Peyer's patch (tissue), 4 donors: ENCODE data around the gene CAMK2D. TPM values are rescaled to one million over a fixed set of nuclear protein-coding genes. Genes with fewer than 3 reads are reported as not detected.

ENCODE experiments used
- DNase-seq, 3 donors: peaks; one replicate each; pipeline ENCODE4 v3.0.0-alpha.2; 2017 to 2019
- H3K27ac ChIP-seq, 4 donors: fragments of 200-600 bp; sonication (generic); one replicate each; pipeline ENCODE4 v1.5.1; 2016 to 2019
- H3K27me3 ChIP-seq, 2 donors: fragments of 200-600 bp; sonication (generic); one replicate each; pipeline ENCODE4 v1.5.1; 2019
- H3K36me3 ChIP-seq, 3 donors: fragments of 200-600 bp; sonication (generic); one replicate each; pipeline ENCODE4 v1.5.1; 2016 to 2019
- H3K4me1 ChIP-seq, 4 donors: fragments of 200-600 bp; sonication (generic); one replicate each; pipeline ENCODE4 v1.5.1; 2016 to 2019
- H3K4me3 ChIP-seq, 4 donors: fragments of 200-600 bp; sonication (generic); 1 replicate in 3 of 4; 2 replicates in 1 of 4; pipeline ENCODE4 v1.5.1; 2016 to 2019; ENCODE audit warnings: mild to moderate bottlenecking in 1 of 4
- H3K9me3 ChIP-seq, 4 donors: fragments of 200-600 bp; sonication (generic); one replicate each; pipeline ENCODE4 v1.5.1; 2016 to 2019; ENCODE audit warnings: mild to moderate bottlenecking in 1 of 4
- POLR2A ChIP-seq, 2 donors: fragments of 450-650 bp; IDR thresholded peaks; one replicate each; pipeline ENCODE4 v1.5.1; 2017; ENCODE audit warnings: antibody characterized with exemption in 2 of 2, mild to moderate bottlenecking in 2 of 2, moderate library complexity in 2 of 2
- total RNA-seq, 4 donors: library from RNA; depleted of rRNA; stranded (reverse); fragments of >200 nt; gene quantifications; one replicate each; pipeline ENCODE4 v1.1.0, GENCODE V29; 2016
- TF ChIP-seq, protein P1 (sequence below), 6 experiments: fragments of 450-650 bp in 4 of 6; fragments of 200-600 bp in 2 of 6; sonication (generic) in 1 of 6; IDR thresholded peaks; one replicate each; pipeline ENCODE4 v1.5.1; 2017 to 2019; ENCODE audit warnings: antibody characterized with exemption in 6 of 6, mild to moderate bottlenecking in 3 of 6, moderate library complexity in 1 of 6

Gene CAMK2D
- total RNA-seq, 4 donors from 2014 or later, result 38.8 to 125 (median 63.5) TPM

DNA sequence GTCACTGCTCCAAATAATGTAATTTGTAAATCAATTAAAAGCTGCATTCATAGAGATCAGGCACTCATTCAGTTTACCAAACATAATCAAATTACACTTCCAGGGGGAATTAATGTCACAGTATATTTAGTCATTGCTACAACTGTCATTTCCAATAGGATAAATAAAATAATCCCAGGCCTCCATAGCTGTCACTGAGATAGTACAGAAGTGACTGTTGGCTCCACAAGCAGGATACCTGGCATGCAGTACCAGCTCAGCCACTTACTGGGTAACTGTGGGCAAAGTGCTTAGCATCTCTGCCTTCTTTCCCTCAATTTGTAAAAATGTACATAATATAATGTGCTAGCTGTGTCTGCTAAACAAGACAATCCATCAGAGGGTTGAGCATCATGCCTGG is 128.1 kb downstream of the CAMK2D start:
- TF ChIP-seq POLR2A (IDR thresholded peaks at IDR 0.05), result no peak
- H3K36me3 ChIP-seq, result no peaks in the 10 kb centered on the region
- H3K4me1 ChIP-seq, result peaks cover 0 to 16% (median 6%) of the 10 kb centered on the region in 4 donors
- no peak overlapping the region for H3K4me3 ChIP-seq
- H3K27me3 ChIP-seq, result no peaks in the 10 kb centered on the region
- no peak overlapping the region for H3K27ac ChIP-seq
- H3K9me3 ChIP-seq, result no peaks in the 10 kb centered on the region
- no peak for DNase-seq

DNA sequence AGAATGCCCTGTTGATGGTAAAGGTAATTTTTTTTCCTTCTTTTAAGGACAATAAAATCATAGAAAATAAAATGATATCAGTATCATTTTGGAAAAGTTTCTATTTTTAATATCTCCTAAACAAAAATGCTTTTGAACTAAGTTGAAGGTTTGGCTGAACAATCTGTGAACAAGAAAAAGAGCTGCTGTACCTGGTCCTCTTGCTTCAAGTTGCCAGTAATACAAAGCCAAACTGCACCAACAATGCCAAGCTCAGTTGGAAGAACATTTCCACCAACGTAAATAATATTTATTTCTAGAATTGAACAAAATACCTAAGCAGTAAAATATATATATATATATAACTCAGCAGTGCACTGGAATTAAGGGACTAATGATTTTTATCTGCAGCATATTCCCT is 132.8 kb downstream of the CAMK2D start:
- Histone ChIP-seq H3K36me3 (no peaks in the 10 kb centered on the region), H3K27me3 (no peaks in the 10 kb centered on the region), H3K27ac (no peak overlapping the region), H3K4me1 (no peaks in the 10 kb centered on the region), H3K4me3 (no peak overlapping the region), H3K9me3 (no peaks in the 10 kb centered on the region)
- TF ChIP-seq, protein P1, sequence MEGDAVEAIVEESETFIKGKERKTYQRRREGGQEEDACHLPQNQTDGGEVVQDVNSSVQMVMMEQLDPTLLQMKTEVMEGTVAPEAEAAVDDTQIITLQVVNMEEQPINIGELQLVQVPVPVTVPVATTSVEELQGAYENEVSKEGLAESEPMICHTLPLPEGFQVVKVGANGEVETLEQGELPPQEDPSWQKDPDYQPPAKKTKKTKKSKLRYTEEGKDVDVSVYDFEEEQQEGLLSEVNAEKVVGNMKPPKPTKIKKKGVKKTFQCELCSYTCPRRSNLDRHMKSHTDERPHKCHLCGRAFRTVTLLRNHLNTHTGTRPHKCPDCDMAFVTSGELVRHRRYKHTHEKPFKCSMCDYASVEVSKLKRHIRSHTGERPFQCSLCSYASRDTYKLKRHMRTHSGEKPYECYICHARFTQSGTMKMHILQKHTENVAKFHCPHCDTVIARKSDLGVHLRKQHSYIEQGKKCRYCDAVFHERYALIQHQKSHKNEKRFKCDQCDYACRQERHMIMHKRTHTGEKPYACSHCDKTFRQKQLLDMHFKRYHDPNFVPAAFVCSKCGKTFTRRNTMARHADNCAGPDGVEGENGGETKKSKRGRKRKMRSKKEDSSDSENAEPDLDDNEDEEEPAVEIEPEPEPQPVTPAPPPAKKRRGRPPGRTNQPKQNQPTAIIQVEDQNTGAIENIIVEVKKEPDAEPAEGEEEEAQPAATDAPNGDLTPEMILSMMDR (IDR thresholded peaks at IDR 0.05), result no peak
- no peak for TF ChIP-seq POLR2A (IDR thresholded peaks at IDR 0.05)
- no peak for DNase-seq

DNA sequence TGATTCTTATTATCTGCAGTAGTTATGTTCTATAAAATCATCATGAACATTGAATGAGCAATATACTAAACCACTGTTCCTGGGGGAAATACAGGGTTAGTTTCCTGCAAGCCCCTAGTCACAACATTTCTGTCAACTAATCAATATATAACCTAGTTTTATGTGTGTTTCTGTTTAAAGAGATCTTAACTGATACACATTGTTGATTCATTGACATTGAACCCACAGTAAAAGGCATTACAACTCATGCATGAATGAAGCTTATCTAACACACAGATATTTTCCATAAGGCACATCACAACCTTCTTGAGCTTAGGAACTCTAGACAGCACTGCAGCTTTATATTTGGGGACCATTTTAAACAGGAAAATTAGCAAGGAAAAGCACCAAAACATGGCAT is 134.2 kb downstream of the CAMK2D start:
- H3K9me3 ChIP-seq, result no peaks in the 10 kb centered on the region
- TF ChIP-seq POLR2A (IDR thresholded peaks at IDR 0.05), result no peak
- TF ChIP-seq, protein P1 (IDR thresholded peaks at IDR 0.05), result no peak
- no peaks in the 10 kb centered on the region for H3K36me3 ChIP-seq
- H3K4me1 ChIP-seq, result no peaks in the 10 kb centered on the region
- no peak overlapping the region for H3K4me3 ChIP-seq
- DNase-seq, result no peak
- H3K27me3 ChIP-seq, result no peaks in the 10 kb centered on the region
- H3K27ac ChIP-seq, result no peak overlapping the region

DNA sequence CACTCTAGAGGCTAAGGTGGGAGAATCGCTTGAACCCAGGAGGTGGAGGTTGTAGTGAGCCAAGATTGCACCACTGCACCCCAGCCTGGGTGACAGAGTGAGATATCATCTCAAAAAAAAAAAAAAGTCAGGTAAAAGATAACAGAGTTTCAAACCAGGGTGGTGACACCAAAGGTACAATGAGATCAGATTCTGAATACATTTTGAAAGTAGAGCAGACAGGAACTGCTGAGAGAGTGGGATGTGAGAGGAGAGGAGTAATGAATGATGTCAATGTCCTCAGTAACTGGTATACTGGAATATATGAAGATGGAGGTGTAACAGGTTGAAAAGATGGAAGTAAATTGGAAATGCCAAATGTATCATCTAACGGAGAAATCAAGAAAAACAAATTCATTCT is 135.6 kb downstream of the CAMK2D start:
- no peaks in the 10 kb centered on the region for H3K4me1 ChIP-seq
- no peaks in the 10 kb centered on the region for H3K36me3 ChIP-seq
- H3K4me3 ChIP-seq, result no peak overlapping the region
- TF ChIP-seq, protein P1 (IDR thresholded peaks at IDR 0.05), result no peak
- no peak for TF ChIP-seq POLR2A (IDR thresholded peaks at IDR 0.05)
- no peak overlapping the region for H3K27ac ChIP-seq
- no peaks in the 10 kb centered on the region for H3K27me3 ChIP-seq
- H3K9me3 ChIP-seq, result no peaks in the 10 kb centered on the region
- DNase-seq, result no peak

DNA sequence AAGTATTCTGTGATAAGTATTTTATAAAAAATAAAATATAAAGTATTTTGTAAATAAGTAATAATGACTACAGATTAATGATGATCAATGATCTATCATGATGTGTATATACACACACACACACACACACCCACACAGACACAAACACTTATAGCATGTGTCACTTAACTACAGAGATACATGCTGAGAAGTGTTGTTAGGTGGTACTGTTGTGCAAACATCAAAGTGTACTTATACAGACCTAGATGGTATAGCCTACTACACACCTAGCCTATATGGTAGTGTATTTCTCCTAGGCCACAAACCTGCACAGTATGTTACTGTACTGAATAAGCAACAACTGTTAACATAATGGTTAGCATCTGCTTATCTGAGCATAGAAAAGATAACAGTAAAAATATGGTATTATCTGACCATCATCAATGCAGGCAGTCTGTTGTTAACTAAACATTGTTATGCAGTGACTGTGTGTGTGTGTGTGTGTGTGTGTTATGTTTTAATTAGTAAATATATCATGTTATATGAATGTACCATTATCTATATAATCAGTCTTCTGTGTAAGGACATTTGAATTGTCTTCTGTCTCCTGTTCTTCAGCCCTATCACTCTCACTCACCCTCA is 138.2 kb downstream of the CAMK2D start:
- DNase-seq, result no peak
- H3K27ac ChIP-seq, result no peak overlapping the region
- no peak for TF ChIP-seq POLR2A (IDR thresholded peaks at IDR 0.05)
- TF ChIP-seq, protein P1 (IDR thresholded peaks at IDR 0.05), result no peak
- H3K27me3 ChIP-seq, result no peaks in the 10 kb centered on the region
- H3K4me1 ChIP-seq, result no peaks in the 10 kb centered on the region
- H3K4me3 ChIP-seq, result no peak overlapping the region
- H3K9me3 ChIP-seq, result no peaks in the 10 kb centered on the region
- H3K36me3 ChIP-seq, result no peaks in the 10 kb centered on the region

DNA sequence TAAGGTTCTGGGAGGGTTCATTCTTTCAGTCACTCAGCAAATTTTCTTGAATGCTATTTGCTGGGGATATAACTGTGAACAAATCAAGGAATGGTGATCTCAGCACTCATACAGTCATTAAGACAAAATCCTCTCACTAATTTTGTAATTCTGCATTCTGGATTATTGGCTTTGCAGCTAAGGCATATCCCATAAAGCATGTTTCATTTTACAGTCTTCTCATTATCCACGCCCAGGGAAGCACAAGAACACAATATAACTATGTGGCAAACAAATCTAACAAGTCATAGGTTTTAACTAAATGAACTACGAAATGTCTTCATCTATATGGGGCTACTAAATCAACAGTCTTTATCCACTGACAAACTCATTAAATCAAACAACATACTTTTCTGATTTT is 139.9 kb downstream of the CAMK2D start:
- Histone ChIP-seq H3K36me3 (no peaks in the 10 kb centered on the region), H3K27ac (no peak overlapping the region), H3K27me3 (no peaks in the 10 kb centered on the region), H3K9me3 (no peaks in the 10 kb centered on the region), H3K4me1 (no peaks in the 10 kb centered on the region), H3K4me3 (no peak overlapping the region)
- TF ChIP-seq, protein P1 (IDR thresholded peaks at IDR 0.05), result no peak
- no peak for TF ChIP-seq POLR2A (IDR thresholded peaks at IDR 0.05)
- DNase-seq, result no peak
